ENCODE results near the gene ZRANB1. TPM values are rescaled to one million over a fixed set of nuclear protein-coding genes. Genes with fewer than 3 reads are reported as not detected.
A peak's percentile ranks its signal among the peaks of the same experiment; 100 is the strongest.

Gene ZRANB1
- total and polyA plus RNA-seq, 2 experiments from 2014 or later, result 7.9 to 30.0 TPM

DNA sequence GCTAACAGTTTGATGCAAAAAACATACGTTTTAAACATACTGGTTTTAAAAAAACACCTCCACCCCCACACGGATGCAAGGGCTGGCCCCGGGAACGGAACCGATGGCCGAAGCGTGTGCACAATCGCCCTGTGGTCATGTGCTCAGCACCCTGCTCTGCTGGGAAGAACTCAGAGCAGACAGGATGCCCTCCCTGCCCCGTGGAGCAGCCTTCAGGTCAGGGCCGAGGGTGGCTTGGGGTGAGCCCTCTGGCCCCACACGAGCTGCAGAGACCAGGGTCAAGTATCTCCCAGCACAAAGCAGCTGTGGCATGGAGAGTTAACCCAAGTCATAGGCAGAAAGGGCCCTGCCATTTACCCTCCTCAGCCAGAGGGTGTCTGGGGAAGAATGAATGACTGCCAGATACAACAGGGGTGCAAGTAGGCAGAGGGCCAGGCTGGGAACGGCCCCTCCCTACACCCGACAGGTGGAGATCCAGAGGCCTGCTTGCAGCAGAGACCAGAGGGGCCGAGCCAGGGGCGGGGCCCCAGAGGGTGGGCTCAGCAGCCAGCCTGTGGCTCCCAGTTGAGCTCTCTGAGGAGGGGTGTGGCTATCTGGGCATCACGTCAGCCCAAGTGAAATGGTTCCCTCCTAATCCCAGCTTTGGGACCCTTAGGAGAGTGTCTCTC is 56.8 kb downstream of the ZRANB1 start:
- Histone ChIP-seq H3K79me2 (peaks cover 13% of the 10 kb centered on the region), H3K36me3 (replicated peaks; ENCODE audit: insufficient read depth, low read depth) (no peaks in the 10 kb centered on the region)

DNA sequence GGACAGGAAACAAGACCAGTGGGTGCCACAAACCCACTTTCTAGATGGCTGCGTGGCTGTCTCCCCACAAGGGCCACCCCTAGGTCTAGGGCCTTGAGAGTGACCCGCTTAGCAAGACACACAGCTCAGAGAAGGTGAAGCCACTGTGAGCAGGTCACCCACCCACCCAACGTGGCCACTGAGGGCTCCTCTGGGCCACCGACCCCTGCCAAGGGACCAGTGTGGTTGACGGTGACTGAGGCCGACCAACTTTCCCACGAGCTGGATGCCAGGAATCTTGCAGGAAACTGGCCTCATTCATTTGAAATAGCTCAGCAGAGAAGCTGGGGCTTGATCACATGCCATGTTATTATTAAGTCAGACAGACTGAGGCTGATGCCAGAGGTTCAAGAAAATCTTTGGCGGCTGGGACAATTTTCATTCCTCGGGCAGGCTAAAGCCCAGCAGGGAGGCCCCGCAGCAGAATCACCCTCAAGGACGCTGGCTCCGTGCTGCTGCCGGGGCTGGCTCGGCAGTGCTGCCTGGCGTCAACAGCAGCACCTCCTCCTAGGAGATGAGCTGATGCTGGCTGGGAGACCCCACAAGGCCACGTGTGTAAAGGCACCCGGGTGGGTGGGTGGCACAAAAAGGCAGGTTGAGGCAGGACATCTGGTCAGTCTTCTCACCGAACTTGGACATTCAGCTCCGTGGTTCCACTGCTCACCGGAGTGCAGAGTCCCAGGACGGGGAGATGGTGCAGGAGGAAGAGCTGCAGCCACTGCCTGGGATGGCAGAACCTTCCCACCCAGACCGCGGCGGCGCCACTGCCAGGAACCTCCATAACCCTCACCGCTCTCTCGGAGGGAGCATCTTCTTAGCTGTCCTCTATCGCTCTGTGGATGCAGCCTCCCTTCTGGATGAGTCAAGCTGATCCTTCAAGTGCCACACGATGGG is 57.8 kb downstream of the ZRANB1 start:
- H3K4me3 ChIP-seq, result no peak overlapping the region
- peak overlapping the region; percentile 23 for H3K27ac ChIP-seq
- no peaks in the 10 kb centered on the region for H3K9me3 ChIP-seq (ENCODE audit: low read depth)
- H3K79me2 ChIP-seq, result peaks cover 20% of the 10 kb centered on the region
- H3K36me3 ChIP-seq (replicated peaks; ENCODE audit: insufficient read depth, low read depth), result no peaks in the 10 kb centered on the region
- H3K4me1 ChIP-seq (ENCODE audit: insufficient read depth), result no peaks in the 10 kb centered on the region
- H4K20me1 ChIP-seq (ENCODE audit: insufficient read depth, poor library complexity, severe bottlenecking), result peaks cover 17% of the 10 kb centered on the region
- no peaks in the 10 kb centered on the region for H3K27me3 ChIP-seq
- H2AFZ ChIP-seq, result no peak overlapping the region
- 87% methylated on average over 29 of the region's 29 CpGs for WGBS (ENCODE audit: low lambda C conversion rate, missing lambda C conversion rate)
- DNase-seq (ENCODE audit: low spot score), result no peak
- no peak overlapping the region for H3K4me2 ChIP-seq
- no peak for TF ChIP-seq EZH2 (IDR thresholded peaks at IDR 0.05; ENCODE audit: borderline replicate concordance)
- TF ChIP-seq, protein P1, sequence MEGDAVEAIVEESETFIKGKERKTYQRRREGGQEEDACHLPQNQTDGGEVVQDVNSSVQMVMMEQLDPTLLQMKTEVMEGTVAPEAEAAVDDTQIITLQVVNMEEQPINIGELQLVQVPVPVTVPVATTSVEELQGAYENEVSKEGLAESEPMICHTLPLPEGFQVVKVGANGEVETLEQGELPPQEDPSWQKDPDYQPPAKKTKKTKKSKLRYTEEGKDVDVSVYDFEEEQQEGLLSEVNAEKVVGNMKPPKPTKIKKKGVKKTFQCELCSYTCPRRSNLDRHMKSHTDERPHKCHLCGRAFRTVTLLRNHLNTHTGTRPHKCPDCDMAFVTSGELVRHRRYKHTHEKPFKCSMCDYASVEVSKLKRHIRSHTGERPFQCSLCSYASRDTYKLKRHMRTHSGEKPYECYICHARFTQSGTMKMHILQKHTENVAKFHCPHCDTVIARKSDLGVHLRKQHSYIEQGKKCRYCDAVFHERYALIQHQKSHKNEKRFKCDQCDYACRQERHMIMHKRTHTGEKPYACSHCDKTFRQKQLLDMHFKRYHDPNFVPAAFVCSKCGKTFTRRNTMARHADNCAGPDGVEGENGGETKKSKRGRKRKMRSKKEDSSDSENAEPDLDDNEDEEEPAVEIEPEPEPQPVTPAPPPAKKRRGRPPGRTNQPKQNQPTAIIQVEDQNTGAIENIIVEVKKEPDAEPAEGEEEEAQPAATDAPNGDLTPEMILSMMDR (IDR thresholded peaks at IDR 0.05; ENCODE audit: poor library complexity), result no peak
- no peak for TF ChIP-seq EZH2phosphoT487 (IDR thresholded peaks at IDR 0.05; ENCODE audit: low read depth, severe bottlenecking, unreplicated experiment)
- H3K9me2 ChIP-seq (replicated peaks; ENCODE audit: insufficient read depth), result no peaks in the 10 kb centered on the region

More for the DNA sequence above, 56.8 kb downstream of the ZRANB1 start:
- no peak overlapping the region for H3K4me3 ChIP-seq
- no peaks in the 10 kb centered on the region for H3K9me2 ChIP-seq (replicated peaks; ENCODE audit: insufficient read depth)
- no peaks in the 10 kb centered on the region for H3K9me3 ChIP-seq (ENCODE audit: low read depth)
- 94% methylated on average over 16 of the region's 16 CpGs for WGBS (ENCODE audit: low lambda C conversion rate, missing lambda C conversion rate)
- H3K27ac ChIP-seq, result no peak overlapping the region
- no peaks in the 10 kb centered on the region for H3K4me1 ChIP-seq (ENCODE audit: insufficient read depth)
- TF ChIP-seq EZH2phosphoT487 (IDR thresholded peaks at IDR 0.05; ENCODE audit: low read depth, severe bottlenecking, unreplicated experiment) (no peak), EZH2 (IDR thresholded peaks at IDR 0.05; ENCODE audit: borderline replicate concordance) (no peak)
- TF ChIP-seq, protein P1 (IDR thresholded peaks at IDR 0.05; ENCODE audit: poor library complexity), result no peak
- H2AFZ ChIP-seq, result no peak overlapping the region
- H3K4me2 ChIP-seq, result no peak overlapping the region
- peaks cover 12% of the 10 kb centered on the region for H4K20me1 ChIP-seq (ENCODE audit: insufficient read depth, poor library complexity, severe bottlenecking)
- no peak for DNase-seq (ENCODE audit: low spot score)
- H3K27me3 ChIP-seq, result no peaks in the 10 kb centered on the region

DNA sequence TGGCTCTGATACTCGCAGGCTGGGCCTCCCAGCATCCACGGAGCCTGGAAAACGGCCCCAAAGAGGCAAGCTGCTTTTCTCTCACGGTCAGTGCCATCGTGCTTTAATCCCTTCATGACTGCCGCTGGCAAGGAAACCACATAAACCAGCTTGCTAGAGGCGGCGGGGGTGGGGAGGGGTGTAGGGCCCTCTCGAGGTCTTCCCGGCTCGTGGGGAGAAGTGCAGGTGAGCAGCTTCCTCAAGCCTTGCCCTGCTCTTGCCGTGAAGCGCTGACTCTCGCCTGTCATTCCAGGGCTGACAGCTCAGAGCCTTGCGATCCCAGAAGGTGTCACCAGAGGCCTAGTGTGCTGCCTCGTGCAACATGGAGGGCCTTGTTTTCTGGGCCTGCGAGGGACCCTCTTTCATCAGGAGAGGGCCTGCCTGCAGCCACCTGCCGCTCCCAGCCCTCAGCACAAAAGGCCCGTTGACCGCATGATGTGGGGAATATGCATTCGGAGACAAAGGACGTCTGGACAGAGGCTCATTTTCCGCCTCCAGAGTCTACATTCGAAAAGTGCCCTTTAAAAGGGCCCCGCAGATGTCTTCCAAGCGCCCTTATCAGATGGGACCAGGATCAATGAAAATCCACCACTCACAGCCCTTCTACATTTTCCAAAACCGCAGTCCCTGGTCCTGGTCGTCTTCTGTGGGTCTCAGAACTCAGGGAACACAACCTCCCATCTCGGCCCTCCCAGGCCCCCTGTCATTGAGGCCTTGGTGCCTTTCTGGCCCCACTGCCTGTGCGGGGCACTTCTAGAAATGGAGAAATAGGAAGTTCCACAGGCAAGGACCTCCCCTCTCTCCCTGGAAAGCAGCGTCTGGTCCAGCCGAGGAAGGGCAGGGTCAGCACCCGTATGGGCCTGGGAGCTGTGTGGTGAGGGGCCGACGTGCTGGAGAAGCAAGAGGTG is 58.7 kb downstream of the ZRANB1 start:
- Histone ChIP-seq H3K4me3 (no peak overlapping the region), H3K9me3 (ENCODE audit: low read depth) (no peaks in the 10 kb centered on the region), H3K36me3 (replicated peaks; ENCODE audit: insufficient read depth, low read depth) (no peaks in the 10 kb centered on the region), H3K4me1 (ENCODE audit: insufficient read depth) (no peaks in the 10 kb centered on the region), H3K79me2 (peaks cover 30% of the 10 kb centered on the region), H3K9me2 (replicated peaks; ENCODE audit: insufficient read depth) (no peaks in the 10 kb centered on the region), H2AFZ (no peak overlapping the region), H3K4me2 (no peak overlapping the region), H3K27me3 (no peaks in the 10 kb centered on the region), H4K20me1 (ENCODE audit: insufficient read depth, poor library complexity, severe bottlenecking) (peaks cover 20% of the 10 kb centered on the region), H3K27ac (peak overlapping the region; percentile 72)
- 74% methylated on average over 35 of the region's 35 CpGs for WGBS (ENCODE audit: low lambda C conversion rate, missing lambda C conversion rate)
- TF ChIP-seq, protein P1 (IDR thresholded peaks at IDR 0.05; ENCODE audit: poor library complexity), result peak; percentile 10
- TF ChIP-seq EZH2 (IDR thresholded peaks at IDR 0.05; ENCODE audit: borderline replicate concordance) (no peak), EZH2phosphoT487 (IDR thresholded peaks at IDR 0.05; ENCODE audit: low read depth, severe bottlenecking, unreplicated experiment) (no peak)
- no peak for DNase-seq (ENCODE audit: low spot score)
